ENCODE results near the gene MAOA. TPM values are rescaled to one million over a fixed set of nuclear protein-coding genes. Genes with fewer than 3 reads are reported as not detected.

MAOA gene
- total RNA-seq, 1 donor from 2014 or later: 12.5 TPM

GRCh38 chrX:43685221-43685620 lies 29.1 kb downstream of the MAOA start:
- Mint-ChIP-seq H3K27ac (no peak overlapping the region), H3K27me3 (no peaks in the 10 kb centered on the region), H3K4me1 (ENCODE audit: low read depth) (peaks cover 24% of the 10 kb centered on the region), H3K9me3 (ENCODE audit: low read depth) (peaks cover 32% of the 10 kb centered on the region), H3K4me3 (ENCODE audit: low read depth) (no peak overlapping the region), H3K36me3 (ENCODE audit: insufficient read depth) (peaks cover 8% of the 10 kb centered on the region)
- DNase-seq (ENCODE audit: low spot score, unreplicated experiment): no peak
- no peak for TF ChIP-seq CTCF (IDR thresholded peaks at IDR 0.05; ENCODE audit: unreplicated experiment)

GRCh38 chrX:43688586-43688985 lies 32.5 kb downstream of the MAOA start:
- Mint-ChIP-seq H3K36me3 (ENCODE audit: insufficient read depth) (peaks cover 6% of the 10 kb centered on the region), H3K27me3 (no peaks in the 10 kb centered on the region), H3K4me3 (ENCODE audit: low read depth) (no peak overlapping the region), H3K27ac (no peak overlapping the region), H3K4me1 (ENCODE audit: low read depth) (peaks cover 25% of the 10 kb centered on the region), H3K9me3 (ENCODE audit: low read depth) (peaks cover 18% of the 10 kb centered on the region)
- no peak for DNase-seq (ENCODE audit: low spot score, unreplicated experiment)
- no peak for TF ChIP-seq CTCF (IDR thresholded peaks at IDR 0.05; ENCODE audit: unreplicated experiment)

- TF ChIP-seq CTCF (IDR thresholded peaks at IDR 0.05; ENCODE audit: unreplicated experiment): no peak
- DNase-seq (ENCODE audit: low spot score, unreplicated experiment): peak; percentile 14
- Mint-ChIP-seq H3K4me1 (ENCODE audit: low read depth) (peaks cover 33% of the 10 kb centered on the region), H3K27me3 (no peaks in the 10 kb centered on the region), H3K4me3 (ENCODE audit: low read depth) (peak overlapping the region; percentile 31), H3K36me3 (ENCODE audit: insufficient read depth) (peaks cover 2% of the 10 kb centered on the region), H3K9me3 (ENCODE audit: low read depth) (peaks cover 14% of the 10 kb centered on the region), H3K27ac (peak overlapping the region; percentile 96)
Measured at GRCh38 chrX:43693602-43694406, 37.7 kb downstream of the MAOA start.

GRCh38 chrX:43699475-43699874 lies 43.4 kb downstream of the MAOA start:
- H3K4me1 Mint-ChIP-seq (ENCODE audit: low read depth): peaks cover 47% of the 10 kb centered on the region
- no peak for TF ChIP-seq CTCF (IDR thresholded peaks at IDR 0.05; ENCODE audit: unreplicated experiment)
- no peak overlapping the region for H3K27ac Mint-ChIP-seq
- peaks cover 2% of the 10 kb centered on the region for H3K36me3 Mint-ChIP-seq (ENCODE audit: insufficient read depth)
- no peaks in the 10 kb centered on the region for H3K27me3 Mint-ChIP-seq
- no peak for DNase-seq (ENCODE audit: low spot score, unreplicated experiment)
- no peak overlapping the region for H3K4me3 Mint-ChIP-seq (ENCODE audit: low read depth)
- H3K9me3 Mint-ChIP-seq (ENCODE audit: low read depth): peaks cover 20% of the 10 kb centered on the region

GRCh38 chrX:43702079-43702524 lies 46.0 kb downstream of the MAOA start:
- no peak for DNase-seq (ENCODE audit: low spot score, unreplicated experiment)
- Mint-ChIP-seq H3K27me3 (no peaks in the 10 kb centered on the region), H3K4me3 (ENCODE audit: low read depth) (peak overlapping the region; percentile 20), H3K4me1 (ENCODE audit: low read depth) (peaks cover 41% of the 10 kb centered on the region), H3K27ac (peak overlapping the region; percentile 89), H3K36me3 (ENCODE audit: insufficient read depth) (peaks cover 2% of the 10 kb centered on the region), H3K9me3 (ENCODE audit: low read depth) (peaks cover 13% of the 10 kb centered on the region)
- no peak for TF ChIP-seq CTCF (IDR thresholded peaks at IDR 0.05; ENCODE audit: unreplicated experiment)

Data from progenitor cell of endocrine pancreas (in vitro differentiated cells).